GM19099 (cell line): ENCODE measurements around the gene FAM20B.

Source experiments
- POLR2A ChIP-seq: IDR thresholded peaks from 3 replicates; pipeline ENCODE4 v1.6.1; 2011; ENCODE audit warnings: low read depth; ENCODE audit not compliant: insufficient read length; ENCODE audit errors: extremely low read depth

Gene FAM20B

GRCh38 chr1:179079113-179079761 lies 53.5 kb downstream of the FAM20B start:
- TF ChIP-seq POLR2A: no peak

GRCh38 chr1:179080866-179081686 lies 55.4 kb downstream of the FAM20B start:
- TF ChIP-seq POLR2A: peak; percentile 10

- peak; percentile 97 for TF ChIP-seq POLR2A
These were observed 56.1 kb downstream of the FAM20B start, which contains the start of gene TOR3A for GRCh38 chr1:179081687-179082332. TSS of gene TOR3A (plus strand) at chr1:179082070. CDS start at chr1:179082129, 59 bp downstream.

GRCh38 chr1:179082333-179082998 lies 56.8 kb downstream of the FAM20B start:
- TF ChIP-seq POLR2A: no peak

GRCh38 chr1:179082999-179083335 lies 57.3 kb downstream of the FAM20B start:
- TF ChIP-seq POLR2A: peak; percentile 43

GRCh38 chr1:179083533-179083932 lies 57.8 kb downstream of the FAM20B start:
- no peak for TF ChIP-seq POLR2A

GRCh38 chr1:179087665-179088064 lies 62.0 kb downstream of the FAM20B start:
- TF ChIP-seq POLR2A: no peak

- no peak for TF ChIP-seq POLR2A
These were observed 64.3 kb downstream of the FAM20B start for GRCh38 chr1:179089827-179090482.

- no peak for TF ChIP-seq POLR2A
These were observed 64.8 kb downstream of the FAM20B start for GRCh38 chr1:179090522-179090921.

- no peak for TF ChIP-seq POLR2A
These were observed 65.2 kb downstream of the FAM20B start for GRCh38 chr1:179090923-179091322.

- TF ChIP-seq POLR2A: no peak
These were observed 66.0 kb downstream of the FAM20B start for GRCh38 chr1:179091691-179092165.

GRCh38 chr1:179092896-179093461 lies 67.3 kb downstream of the FAM20B start:
- TF ChIP-seq POLR2A: no peak

- TF ChIP-seq POLR2A: no peak
These were observed 69.1 kb downstream of the FAM20B start for GRCh38 chr1:179094818-179095217.

GRCh38 chr1:179095377-179095776 lies 69.7 kb downstream of the FAM20B start:
- TF ChIP-seq POLR2A: no peak

- no peak for TF ChIP-seq POLR2A
These were observed 70.2 kb downstream of the FAM20B start for GRCh38 chr1:179095924-179096323.

- no peak for TF ChIP-seq POLR2A
These were observed 74.2 kb downstream of the FAM20B start for GRCh38 chr1:179099891-179100290.
